Gastrocnemius medialis (tissue), 4 donors: ENCODE data around the gene TTLL10. TPM values are rescaled to one million over a fixed set of nuclear protein-coding genes. Genes with fewer than 3 reads are reported as not detected.

Experiments used
- ATAC-seq, 2 donors: fragments of 150-250 bp; one replicate each; pipeline ENCODE4 v1.9.1; 2016
- DNase-seq, 2 donors: peaks; one replicate each; pipeline ENCODE4 v3.0.0-alpha.2; 2019
- H3K27ac ChIP-seq, 4 donors: fragments of 200-600 bp; sonication (generic); 1 replicate in 1 of 4; 2 replicates in 3 of 4; pipeline ENCODE4 v1.5.1; 2016 to 2018; ENCODE audit warnings: mild to moderate bottlenecking in 2 of 4, moderate library complexity in 1 of 4
- H3K27me3 ChIP-seq, 3 donors: fragments of 200-600 bp; sonication (generic) in 2 of 3; 1 replicate in 1 of 3; 2 replicates in 2 of 3; pipeline versions ENCODE4 v1.5.1 to v1.6.0; 2016 to 2019; ENCODE audit warnings: mild to moderate bottlenecking in 1 of 3, moderate library complexity in 1 of 3
- H3K36me3 ChIP-seq, 2 donors: fragments of 200-600 bp; sonication (generic) in 1 of 2; one replicate each; pipeline ENCODE4 v1.5.1; 2017 to 2018
- H3K4me1 ChIP-seq, 2 donors: fragments of 200-600 bp; sonication (generic) in 1 of 2; one replicate each; pipeline ENCODE4 v1.5.1; 2016 to 2017; ENCODE audit warnings: mild to moderate bottlenecking in 2 of 2
- H3K4me3 ChIP-seq, 4 donors: fragments of 200-600 bp; sonication (generic) in 3 of 4; 1 replicate in 1 of 4; 2 replicates in 3 of 4; pipeline ENCODE4 v1.5.1; 2016 to 2019; ENCODE audit warnings: mild to moderate bottlenecking in 2 of 4
- H3K9me3 ChIP-seq, 3 donors: fragments of 200-600 bp; sonication (generic) in 2 of 3; 1 replicate in 1 of 3; 2 replicates in 2 of 3; pipeline ENCODE4 v1.5.1; 2016 to 2019
- CTCF ChIP-seq, 5 experiments: fragments of 450-650 bp in 3 of 5; fragments of 200-600 bp in 2 of 5; sonication (generic) in 2 of 5; IDR thresholded peaks in 4 of 5; conservative IDR thresholded peaks in 1 of 5; 1 replicate in 4 of 5; 2 replicates in 1 of 5; pipeline ENCODE4 v1.5.1; 2016 to 2019; ENCODE audit warnings: antibody characterized with exemption in 5 of 5, mild to moderate bottlenecking in 3 of 5, moderate library complexity in 3 of 5
- POLR2A ChIP-seq, 2 donors: fragments of 450-650 bp; IDR thresholded peaks; one replicate each; pipeline ENCODE4 v1.6.1; 2017; ENCODE audit warnings: antibody characterized with exemption in 2 of 2, mild to moderate bottlenecking in 2 of 2, moderate library complexity in 2 of 2
- in situ Hi-C, 4 donors: fragments of 200-750 bp; cut with MboI; loops; one replicate each; pipeline versions ENCODE4 v1.15.0 to v1.8.0; 2017; ENCODE audit warnings: low sequenced_read_pairs in 4 of 4
- intact Hi-C: fragments of 100-400 bp; cut with DNase I; formaldehyde crosslinking; loops from one replicate; pipeline ENCODE4 v1.15.1; 2023; ENCODE audit warnings: low total_unique reads
- total RNA-seq, 4 donors: library from RNA; depleted of rRNA; stranded (reverse); fragments of >200 nt; gene quantifications; one replicate each; pipeline versions ENCODE4 v1.1.0 to v1.2.3, GENCODE V29; 2016

TTLL10 gene
- total RNA-seq, 4 donors from 2014 or later = 0.13 to 0.16 TPM; not detected in 2

- no peaks in the 10 kb centered on the region for H3K9me3 ChIP-seq
- H3K4me3 ChIP-seq = no peak overlapping the region
- in situ Hi-C loops (loop anchor here in 1 of 4 donors (25.0 kb wide), 1 partner anchor 116 kb away; the partner anchor contains the start of gene UBE2J2), intact Hi-C loops (no loop called here)
- peaks cover 3 to 24% (median 15%) of the 10 kb centered on the region in 3 donors for H3K27me3 ChIP-seq
- no peaks in the 10 kb centered on the region for H3K4me1 ChIP-seq
- no peak for DNase-seq
- ATAC-seq = no peak
- TF ChIP-seq POLR2A (IDR thresholded peaks at IDR 0.05) (no peak), CTCF (IDR thresholded peaks at IDR 0.05 in 4 of 5, conservative IDR thresholded peaks at IDR 0.05 in 1 of 5) (no peak)
- no peaks in the 10 kb centered on the region for H3K36me3 ChIP-seq
- no peak overlapping the region for H3K27ac ChIP-seq
These were observed 27.7 kb upstream of the TTLL10 start for GRCh38 chr1:1146026-1146425.

GRCh38 chr1:1146596-1146995, 27.1 kb upstream of the TTLL10 start:
- ATAC-seq = no peak
- peaks cover 2 to 22% (median 14%) of the 10 kb centered on the region in 3 donors for H3K27me3 ChIP-seq
- TF ChIP-seq POLR2A (IDR thresholded peaks at IDR 0.05) = no peak
- no peak for TF ChIP-seq CTCF (IDR thresholded peaks at IDR 0.05 in 4 of 5, conservative IDR thresholded peaks at IDR 0.05 in 1 of 5)
- H3K9me3 ChIP-seq = no peaks in the 10 kb centered on the region
- no peaks in the 10 kb centered on the region for H3K4me1 ChIP-seq
- H3K27ac ChIP-seq = no peak overlapping the region
- in situ Hi-C loops = loop anchor here in 1 of 4 donors (25.0 kb wide), 1 partner anchor 116 kb away; the partner anchor contains the start of gene UBE2J2
- DNase-seq = no peak
- H3K36me3 ChIP-seq = no peaks in the 10 kb centered on the region
- intact Hi-C loops = no loop called here
- no peak overlapping the region for H3K4me3 ChIP-seq

DNA sequence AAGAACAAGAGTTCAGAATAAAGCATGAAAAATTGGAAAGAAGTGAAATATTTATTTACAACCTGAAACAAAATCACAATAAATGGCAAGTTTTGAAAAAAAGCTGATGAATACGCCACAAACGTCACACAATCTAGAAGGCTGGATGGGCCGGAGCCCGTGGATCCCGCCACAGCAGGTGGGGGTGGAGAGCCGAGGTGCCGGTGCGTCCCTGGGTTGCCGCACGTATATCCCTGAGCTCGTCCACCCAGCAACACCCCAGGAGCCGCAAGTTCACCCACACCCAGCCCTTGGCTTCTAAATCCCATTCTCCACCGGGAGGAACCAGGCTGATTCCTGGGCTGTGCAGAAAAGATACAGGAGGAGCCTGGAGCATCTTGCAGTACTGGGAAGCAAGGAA, 25.6 kb upstream of the TTLL10 start:
- Histone ChIP-seq H3K4me1 (no peaks in the 10 kb centered on the region), H3K4me3 (no peak overlapping the region), H3K27ac (no peak overlapping the region), H3K9me3 (no peaks in the 10 kb centered on the region), H3K36me3 (no peaks in the 10 kb centered on the region), H3K27me3 (peaks cover 0 to 18% (median 7%) of the 10 kb centered on the region in 3 donors)
- intact Hi-C loops = no loop called here
- TF ChIP-seq CTCF (IDR thresholded peaks at IDR 0.05 in 4 of 5, conservative IDR thresholded peaks at IDR 0.05 in 1 of 5) = no peak
- TF ChIP-seq POLR2A (IDR thresholded peaks at IDR 0.05) = no peak
- in situ Hi-C loops = loop anchor here in 1 of 4 donors (25.0 kb wide), 1 partner anchor 114 kb away; the partner anchor contains the start of gene UBE2J2
- DNase-seq (no peak), ATAC-seq (no peak)

DNA sequence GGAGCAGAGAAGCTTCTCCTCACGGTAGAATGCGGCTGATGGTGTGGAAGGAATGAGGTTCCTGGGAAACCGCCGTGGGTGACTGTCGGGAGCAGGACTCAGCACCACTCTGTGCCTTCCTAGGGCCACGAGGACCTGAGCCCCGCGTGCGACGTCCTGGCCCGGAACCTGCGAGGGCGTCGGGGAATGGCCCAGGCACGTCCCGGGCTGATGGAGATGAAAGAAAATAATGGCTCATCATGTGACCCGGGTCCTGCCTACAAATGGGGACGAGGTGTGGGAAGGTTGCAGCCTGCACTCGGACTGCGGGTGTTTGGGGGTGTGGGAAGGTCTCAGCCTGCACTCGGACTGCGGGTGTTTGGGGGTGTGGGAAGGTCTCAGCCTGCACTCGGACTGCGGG, 25.1 kb upstream of the TTLL10 start:
- no peaks in the 10 kb centered on the region for H3K4me1 ChIP-seq
- in situ Hi-C loops (loop anchor here in 1 of 4 donors (25.0 kb wide), 1 partner anchor 114 kb away; the partner anchor contains the start of gene UBE2J2), intact Hi-C loops (no loop called here)
- TF ChIP-seq CTCF (IDR thresholded peaks at IDR 0.05 in 4 of 5, conservative IDR thresholded peaks at IDR 0.05 in 1 of 5) = no peak
- TF ChIP-seq POLR2A (IDR thresholded peaks at IDR 0.05) = no peak
- H3K9me3 ChIP-seq = no peaks in the 10 kb centered on the region
- no peak overlapping the region for H3K4me3 ChIP-seq
- ATAC-seq (no peak), DNase-seq (no peak)
- H3K27ac ChIP-seq = no peak overlapping the region
- no peaks in the 10 kb centered on the region for H3K36me3 ChIP-seq
- H3K27me3 ChIP-seq = peaks cover 0 to 18% (median 7%) of the 10 kb centered on the region in 3 donors

GRCh38 chr1:1149416-1149815, 24.3 kb upstream of the TTLL10 start:
- no peaks in the 10 kb centered on the region for H3K9me3 ChIP-seq
- H3K36me3 ChIP-seq = no peaks in the 10 kb centered on the region
- ATAC-seq (no peak), DNase-seq (no peak)
- no peak overlapping the region for H3K4me3 ChIP-seq
- intact Hi-C loops = no loop called here
- H3K4me1 ChIP-seq = no peaks in the 10 kb centered on the region
- in situ Hi-C loops = loop anchor here in 1 of 4 donors (25.0 kb wide), 1 partner anchor 113 kb away; the partner anchor contains the start of gene UBE2J2
- peaks cover 0 to 17% (median 7%) of the 10 kb centered on the region in 3 donors for H3K27me3 ChIP-seq
- no peak for TF ChIP-seq POLR2A (IDR thresholded peaks at IDR 0.05)
- no peak for TF ChIP-seq CTCF (IDR thresholded peaks at IDR 0.05 in 4 of 5, conservative IDR thresholded peaks at IDR 0.05 in 1 of 5)
- H3K27ac ChIP-seq = no peak overlapping the region
